SK-N-DZ (cell line): ENCODE results near the gene ERCC4.

ENCODE experiments used
- DNase-seq: peaks from one replicate; pipeline ENCODE4 v3.0.0-alpha.2; 2015; ENCODE audit warnings: low spot score

ERCC4 gene

DNA sequence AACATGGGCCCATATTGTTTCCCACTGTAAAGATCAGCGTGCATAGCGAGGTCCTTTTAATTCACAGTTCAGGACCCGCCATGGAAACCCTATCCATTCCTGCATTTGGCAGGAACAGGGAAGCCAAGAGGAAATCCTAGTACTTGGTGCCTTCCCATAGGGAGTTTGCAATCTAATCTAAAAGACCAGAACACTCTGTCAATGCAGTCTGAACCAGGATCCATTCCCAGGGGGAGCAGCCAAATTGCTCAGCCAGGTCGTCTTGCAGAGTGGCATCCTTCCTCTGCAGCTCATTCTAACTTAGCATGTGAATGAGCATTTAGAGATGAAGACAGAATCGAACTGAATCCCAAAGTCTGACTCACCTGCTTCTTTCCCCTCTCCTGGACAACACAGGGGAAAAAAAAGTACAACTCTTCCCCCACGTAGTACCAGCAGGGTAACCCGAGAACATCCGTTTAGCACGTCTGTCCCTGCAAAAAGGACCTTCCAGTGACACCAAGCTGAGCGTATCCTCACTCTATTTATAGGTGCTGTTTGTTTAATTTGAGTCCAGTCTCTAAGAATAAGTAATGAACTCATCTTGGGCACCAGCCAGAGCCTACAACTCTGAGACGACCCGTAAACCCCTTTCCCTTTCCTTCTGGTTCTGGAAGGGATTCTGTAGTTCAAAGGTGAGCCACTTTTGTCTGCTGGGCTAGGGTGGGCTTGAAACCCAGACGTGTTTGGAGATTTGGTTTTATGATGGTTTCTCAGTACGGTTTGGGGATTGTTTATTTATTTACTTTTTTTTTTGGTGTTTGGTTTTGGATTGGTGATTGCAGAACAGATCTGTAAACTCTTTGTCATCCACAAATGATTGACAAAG is 74.5 kb downstream of the ERCC4 start:
- no peak for DNase-seq

DNA sequence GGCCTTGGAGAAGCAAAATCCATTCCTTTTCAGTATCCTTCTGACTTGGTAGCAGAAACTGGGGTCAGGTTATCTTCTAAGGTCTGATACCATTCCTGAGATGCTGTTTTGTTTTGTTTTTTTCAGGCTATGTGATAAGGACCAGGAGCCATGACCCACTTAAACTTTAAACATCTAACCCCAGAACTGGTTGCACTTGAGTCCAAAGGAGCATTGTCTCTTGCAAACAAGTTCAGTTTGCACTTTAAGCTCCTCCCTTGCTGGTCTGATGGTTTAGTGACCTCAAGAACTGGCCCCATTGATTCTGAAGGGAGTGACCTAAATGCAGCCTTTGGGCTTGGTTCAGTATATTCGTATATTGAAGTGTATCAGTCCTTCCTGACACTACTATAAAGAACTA is 75.2 kb downstream of the ERCC4 start:
- DNase-seq: no peak

- DNase-seq: no peak
Measured at GRCh38 chr16:13996778-13997288, 76.9 kb downstream of the ERCC4 start.

- DNase-seq: no peak
Measured at GRCh38 chr16:13997526-13997925, 77.6 kb downstream of the ERCC4 start.

- DNase-seq: no peak
Measured at GRCh38 chr16:13997933-13998332, 78.0 kb downstream of the ERCC4 start.

- DNase-seq: no peak
Measured at GRCh38 chr16:13999071-13999894, 79.3 kb downstream of the ERCC4 start.

DNA sequence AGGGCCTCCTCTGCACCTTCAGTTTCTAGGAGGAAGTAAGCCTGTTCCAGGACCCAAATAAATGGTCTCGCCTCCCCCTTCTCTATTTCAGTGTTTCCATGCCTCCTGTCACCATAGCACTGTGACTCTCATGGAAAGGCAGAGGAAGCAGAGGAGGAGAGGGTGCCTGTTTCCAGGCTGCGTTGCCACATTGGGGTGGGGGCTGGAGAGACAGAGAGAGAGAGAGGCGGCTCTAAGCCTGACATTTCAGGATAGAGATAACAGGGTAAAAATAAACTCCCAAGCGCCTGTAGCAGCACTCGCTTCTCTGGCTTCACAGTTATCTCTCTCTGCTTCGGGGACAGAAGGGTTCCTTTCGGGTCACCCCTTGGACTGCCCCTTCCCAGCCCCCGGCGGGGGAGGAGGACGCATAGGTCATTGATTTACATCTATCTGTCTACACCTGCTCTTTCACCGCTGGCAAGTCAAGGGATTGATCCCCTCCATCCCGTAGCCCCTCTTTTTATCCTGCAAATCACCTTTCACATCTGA is 80.0 kb downstream of the ERCC4 start:
- DNase-seq: no peak

GRCh38 chr16:14001521-14001920 is 81.6 kb downstream of the ERCC4 start:
- DNase-seq: no peak
